Thoracic aorta (tissue), 2 donors: ENCODE data around the gene GOLIM4. TPM values are rescaled to one million over a fixed set of nuclear protein-coding genes. Genes with fewer than 3 reads are reported as not detected.

ENCODE experiments used
- ATAC-seq: fragments of 150-250 bp; one replicate; pipeline ENCODE4 v1.8.0; 2017; ENCODE audit warnings: low read depth; ENCODE audit not compliant: insufficient number of reproducible peaks, low FRiP score
- DNase-seq: peaks from one replicate; pipeline ENCODE4 v3.0.0-alpha.2; 2020; ENCODE audit warnings: low spot score
- H3K27ac ChIP-seq, 2 donors: fragments of 200-600 bp; sonication (generic); 1 replicate in 1 of 2; 2 replicates in 1 of 2; pipeline ENCODE4 v1.5.1; 2016; ENCODE audit warnings: mild to moderate bottlenecking in 2 of 2, moderate library complexity in 2 of 2
- H3K27me3 ChIP-seq: fragments of 200-600 bp; sonication (generic); replicated peaks from 2 replicates; pipeline ENCODE4 v1.6.0; 2016; ENCODE audit warnings: mild to moderate bottlenecking; ENCODE audit not compliant: insufficient read depth
- H3K36me3 ChIP-seq: fragments of 200-600 bp; sonication (generic); one replicate; pipeline ENCODE4 v1.5.1; 2016
- H3K4me1 ChIP-seq, 2 donors: fragments of 200-600 bp; sonication (generic); 1 replicate in 1 of 2; 2 replicates in 1 of 2; pipeline versions ENCODE4 v1.5.1 to v1.6.0; 2016; ENCODE audit warnings: low read depth in 2 of 2, mild to moderate bottlenecking in 1 of 2; ENCODE audit not compliant: control insufficient read depth in 1 of 2
- H3K4me3 ChIP-seq: fragments of 200-600 bp; sonication (generic); 2 replicates; pipeline ENCODE4 v1.5.1; 2016; ENCODE audit warnings: mild to moderate bottlenecking
- H3K9me3 ChIP-seq: fragments of 200-600 bp; sonication (generic); 2 replicates; pipeline ENCODE4 v1.5.1; 2016
- total RNA-seq, 2 donors: library from RNA; depleted of rRNA; stranded (reverse); fragments of >200 nt; gene quantifications; one replicate each; pipeline versions ENCODE4 v1.1.0 to v1.2.3, GENCODE V29; 2016
- TF ChIP-seq, protein P1 (sequence below): fragments of 200-600 bp; sonication (generic); IDR thresholded peaks from one replicate; pipeline ENCODE4 v1.5.1; 2019; ENCODE audit warnings: antibody characterized with exemption

Gene GOLIM4
- total RNA-seq, 2 donors from 2014 or later: 43.1 to 49.5 TPM

- no peak overlapping the region for H3K27ac ChIP-seq
Observed at GRCh38 chr3:168080499-168081170, 15.1 kb downstream of the GOLIM4 start.

GRCh38 chr3:168080022-168080421 is 15.7 kb downstream of the GOLIM4 start:
- Histone ChIP-seq H3K27ac (no peak overlapping the region), H3K4me3 (no peak overlapping the region)
- TF ChIP-seq, protein P1, sequence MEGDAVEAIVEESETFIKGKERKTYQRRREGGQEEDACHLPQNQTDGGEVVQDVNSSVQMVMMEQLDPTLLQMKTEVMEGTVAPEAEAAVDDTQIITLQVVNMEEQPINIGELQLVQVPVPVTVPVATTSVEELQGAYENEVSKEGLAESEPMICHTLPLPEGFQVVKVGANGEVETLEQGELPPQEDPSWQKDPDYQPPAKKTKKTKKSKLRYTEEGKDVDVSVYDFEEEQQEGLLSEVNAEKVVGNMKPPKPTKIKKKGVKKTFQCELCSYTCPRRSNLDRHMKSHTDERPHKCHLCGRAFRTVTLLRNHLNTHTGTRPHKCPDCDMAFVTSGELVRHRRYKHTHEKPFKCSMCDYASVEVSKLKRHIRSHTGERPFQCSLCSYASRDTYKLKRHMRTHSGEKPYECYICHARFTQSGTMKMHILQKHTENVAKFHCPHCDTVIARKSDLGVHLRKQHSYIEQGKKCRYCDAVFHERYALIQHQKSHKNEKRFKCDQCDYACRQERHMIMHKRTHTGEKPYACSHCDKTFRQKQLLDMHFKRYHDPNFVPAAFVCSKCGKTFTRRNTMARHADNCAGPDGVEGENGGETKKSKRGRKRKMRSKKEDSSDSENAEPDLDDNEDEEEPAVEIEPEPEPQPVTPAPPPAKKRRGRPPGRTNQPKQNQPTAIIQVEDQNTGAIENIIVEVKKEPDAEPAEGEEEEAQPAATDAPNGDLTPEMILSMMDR: no peak

More at GRCh38 chr3:168080499-168081170, 15.1 kb downstream of the GOLIM4 start:
- H3K4me1 ChIP-seq: no peaks in the 10 kb centered on the region
- no peaks in the 10 kb centered on the region for H3K27me3 ChIP-seq
- TF ChIP-seq, protein P1: no peak
- no peaks in the 10 kb centered on the region for H3K36me3 ChIP-seq
- ATAC-seq (no peak), DNase-seq (no peak)
- no peak overlapping the region for H3K4me3 ChIP-seq
- H3K9me3 ChIP-seq: no peaks in the 10 kb centered on the region

GRCh38 chr3:168077091-168077490 is 18.6 kb downstream of the GOLIM4 start:
- ATAC-seq: no peak
- TF ChIP-seq, protein P1: no peak

More at GRCh38 chr3:168080022-168080421, 15.7 kb downstream of the GOLIM4 start:
- DNase-seq: no peak
- Histone ChIP-seq H3K4me1 (no peaks in the 10 kb centered on the region), H3K9me3 (no peaks in the 10 kb centered on the region), H3K36me3 (no peaks in the 10 kb centered on the region), H3K27me3 (no peaks in the 10 kb centered on the region)
- no peak for ATAC-seq

GRCh38 chr3:168073842-168074605 is 21.7 kb downstream of the GOLIM4 start:
- no peak for DNase-seq
- TF ChIP-seq, protein P1: no peak
- no peaks in the 10 kb centered on the region for H3K27me3 ChIP-seq
- H3K4me1 ChIP-seq: peaks cover 11 to 13% of the 10 kb centered on the region in 2 donors
- no peaks in the 10 kb centered on the region for H3K36me3 ChIP-seq
- ATAC-seq: no peak
- no peak overlapping the region for H3K27ac ChIP-seq
- H3K9me3 ChIP-seq: no peaks in the 10 kb centered on the region
- no peak overlapping the region for H3K4me3 ChIP-seq

More at GRCh38 chr3:168077091-168077490, 18.6 kb downstream of the GOLIM4 start:
- Histone ChIP-seq H3K36me3 (no peaks in the 10 kb centered on the region), H3K4me1 (peaks cover 4 to 10% of the 10 kb centered on the region in 2 donors), H3K4me3 (no peak overlapping the region), H3K9me3 (no peaks in the 10 kb centered on the region), H3K27me3 (no peaks in the 10 kb centered on the region), H3K27ac (no peak overlapping the region)
- DNase-seq: no peak

DNA sequence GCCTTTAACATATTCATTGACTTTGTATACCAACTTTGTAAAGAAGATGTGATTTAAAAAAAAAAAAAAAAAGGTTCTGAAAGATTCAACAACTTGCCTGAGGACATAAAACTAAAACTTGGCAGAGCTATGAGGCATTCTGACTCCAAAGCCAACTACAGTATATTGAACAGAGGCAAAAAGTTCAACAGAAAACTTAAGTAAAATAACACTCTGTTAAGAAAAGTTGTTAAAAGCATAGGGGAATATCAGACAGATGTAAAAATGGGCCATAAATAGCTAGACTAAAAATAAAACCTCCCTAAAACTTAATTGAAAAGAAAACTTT is 23.4 kb downstream of the GOLIM4 start:
- TF ChIP-seq, protein P1: no peak
- no peak for DNase-seq
- Histone ChIP-seq H3K27ac (no peak overlapping the region), H3K27me3 (no peaks in the 10 kb centered on the region), H3K9me3 (no peaks in the 10 kb centered on the region), H3K4me3 (no peak overlapping the region), H3K36me3 (no peaks in the 10 kb centered on the region), H3K4me1 (peaks cover 11 to 13% of the 10 kb centered on the region in 2 donors)
- ATAC-seq: no peak
